DND-41 (cell line): ENCODE data around the gene PCDHB8.
A peak's percentile ranks its signal among the peaks of the same experiment; 100 is the strongest.
"Not testable (repeated sequence)": the region's sequence is repeated elsewhere in the genome, so short reads cannot be mapped to it uniquely, and the experiment has no call there.

ENCODE experiments used
- ATAC-seq: fragments of 200-7000 bp; cut with Tn5 transposase; 3 replicates; pipeline ENCODE4 v1.9.1; 2021; ENCODE audit warnings: low read depth; ENCODE audit not compliant: insufficient read depth
- DNase-seq: peaks from one replicate; pipeline ENCODE4 v3.0.0-alpha.2; 2020
- H2AFZ ChIP-seq: 2 replicates; pipeline ENCODE4 v1.6.0; 2012; ENCODE audit warnings: low read depth, low read length
- H3K27ac ChIP-seq: 2 replicates; pipeline ENCODE4 v1.5.1; 2012; ENCODE audit warnings: low read length, inconsistent platforms
- H3K27me3 ChIP-seq: fragments of 200-600 bp; sonication (generic); 2 replicates; pipeline ENCODE4 v1.6.0; 2012; ENCODE audit warnings: low read length, mild to moderate bottlenecking, inconsistent platforms; ENCODE audit not compliant: insufficient read depth, poor library complexity
- H3K36me3 ChIP-seq: 2 replicates; pipeline ENCODE4 v1.5.1; 2012; ENCODE audit warnings: low read length, inconsistent platforms; ENCODE audit not compliant: insufficient read depth
- H3K4me1 ChIP-seq: 2 replicates; pipeline ENCODE4 v1.5.1; 2012; ENCODE audit warnings: mild to moderate bottlenecking, low read length; ENCODE audit not compliant: insufficient read depth
- H3K4me2 ChIP-seq: 2 replicates; pipeline ENCODE4 v1.6.0; 2012; ENCODE audit warnings: mild to moderate bottlenecking, moderate library complexity, low read length, inconsistent platforms; ENCODE audit not compliant: insufficient read depth
- H3K4me3 ChIP-seq, 2 experiments: fragments of 200-600 bp in 1 of 2; shearing (Covaris generic) in 1 of 2; 2 replicates each; pipeline ENCODE4 v1.5.1; 2012 to 2016; ENCODE audit warnings: inconsistent platforms in 2 of 2, low read length in 2 of 2, mild to moderate bottlenecking in 2 of 2, low read depth in 1 of 2, moderate library complexity in 1 of 2
- H3K79me2 ChIP-seq: 2 replicates; pipeline ENCODE4 v1.6.0; 2012; ENCODE audit warnings: low read length, inconsistent platforms; ENCODE audit not compliant: insufficient read depth
- H3K9ac ChIP-seq: 2 replicates; pipeline ENCODE4 v1.6.0; 2012; ENCODE audit warnings: low read depth, mild to moderate bottlenecking, inconsistent platforms, low read length, moderate library complexity
- H3K9me3 ChIP-seq: 2 replicates; pipeline ENCODE4 v1.5.1; 2012; ENCODE audit warnings: low read length, moderate library complexity, mild to moderate bottlenecking, inconsistent platforms; ENCODE audit not compliant: insufficient read depth, severe bottlenecking
- H4K20me1 ChIP-seq: 2 replicates; pipeline ENCODE4 v1.6.0; 2012; ENCODE audit warnings: low read length; ENCODE audit not compliant: insufficient read depth
- CTCF ChIP-seq: IDR thresholded peaks from 2 replicates; pipeline ENCODE4 v1.5.1; 2012; ENCODE audit warnings: borderline replicate concordance, low read length, moderate library complexity, mild to moderate bottlenecking; ENCODE audit not compliant: poor library complexity, severe bottlenecking; ENCODE audit errors: extremely low read depth
- EZH2 ChIP-seq: IDR thresholded peaks from 3 replicates; pipeline ENCODE4 v1.6.1; 2012; ENCODE audit warnings: borderline replicate concordance, low read depth, mild to moderate bottlenecking, moderate library complexity, low read length, inconsistent platforms; ENCODE audit not compliant: severe bottlenecking

Gene PCDHB8

GRCh38 chr5:141182248-141182647 lies 4.7 kb downstream of the PCDHB8 start, which contains the start of gene PCDHB16:
PCDHB16 (plus strand) TSS chr5:141182387; CDS start chr5:141182560, 173 bp downstream.
- Histone ChIP-seq H3K9me3 (no peaks in the 10 kb centered on the region), H3K27ac (no peak within 1 kb of the TSS), H3K27me3 (no peaks in the 10 kb centered on the region), H3K9ac (no peak within 1 kb of the TSS), H3K4me1 (no peaks in the 10 kb centered on the region), H4K20me1 (no peaks in the 10 kb centered on the region), H3K36me3 (no peaks in the 10 kb centered on the region), H2AFZ (no peak within 1 kb of the TSS), H3K79me2 (no peaks in the 10 kb centered on the region), H3K4me2 (no peak within 1 kb of the TSS), H3K4me3 (no peak within 1 kb of the TSS)
- TF ChIP-seq EZH2 = no peak
- TF ChIP-seq CTCF = no peak
- ATAC-seq (no peak), DNase-seq (no peak)

DNA sequence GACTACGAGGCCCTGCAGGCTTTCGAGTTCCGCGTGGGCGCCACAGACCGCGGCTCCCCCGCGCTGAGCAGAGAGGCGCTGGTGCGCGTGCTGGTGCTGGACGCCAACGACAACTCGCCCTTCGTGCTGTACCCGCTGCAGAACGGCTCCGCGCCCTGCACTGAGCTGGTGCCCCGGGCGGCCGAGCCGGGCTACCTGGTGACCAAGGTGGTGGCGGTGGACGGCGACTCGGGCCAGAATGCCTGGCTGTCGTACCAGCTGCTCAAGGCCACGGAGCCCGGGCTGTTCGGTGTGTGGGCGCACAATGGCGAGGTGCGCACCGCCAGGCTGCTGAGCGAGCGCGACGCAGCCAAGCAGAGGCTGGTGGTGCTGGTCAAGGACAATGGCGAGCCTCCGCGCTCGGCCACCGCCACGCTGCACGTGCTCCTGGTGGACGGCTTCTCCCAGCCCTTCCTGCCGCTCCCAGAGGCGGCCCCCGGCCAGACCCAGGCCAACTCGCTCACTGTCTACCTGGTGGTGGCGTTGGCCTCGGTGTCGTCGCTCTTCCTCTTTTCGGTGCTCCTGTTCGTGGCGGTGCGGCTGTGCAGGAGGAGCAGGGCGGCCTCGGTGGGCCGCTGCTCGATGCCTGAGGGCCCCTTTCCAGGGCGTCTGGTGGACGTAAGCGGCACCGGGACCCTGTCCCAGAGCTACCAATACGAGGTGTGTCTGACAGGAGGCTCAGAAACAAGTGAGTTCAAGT lies 6.7 kb downstream of the PCDHB8 start:
- H3K27me3 ChIP-seq = not testable (repeated sequence)

GRCh38 chr5:141186897-141187512 lies 9.4 kb downstream of the PCDHB8 start, which contains the start of gene PCDHB9:
PCDHB9 (plus strand) TSS chr5:141187161; CDS start chr5:141187319, 158 bp downstream.
- Histone ChIP-seq H3K27me3 (no peaks in the 10 kb centered on the region), H3K36me3 (no peaks in the 10 kb centered on the region), H2AFZ (peak within 1 kb of the TSS; percentile 39; the same call in 1 of the 2 replicates), H3K4me2 (peak within 1 kb of the TSS; percentile 33; the same call in 1 of the 2 replicates), H3K79me2 (no peaks in the 10 kb centered on the region), H3K27ac (no peak within 1 kb of the TSS), H3K9ac (no peak within 1 kb of the TSS), H3K4me1 (no peaks in the 10 kb centered on the region), H3K9me3 (no peaks in the 10 kb centered on the region), H3K4me3 (no peak within 1 kb of the TSS), H4K20me1 (no peaks in the 10 kb centered on the region)
- TF ChIP-seq EZH2 = no peak
- TF ChIP-seq CTCF = peak; percentile 68
- ATAC-seq (peak; percentile 62; the same call in 2 of the 3 replicates), DNase-seq (peak; percentile 43)

More for the DNA sequence above, 6.7 kb downstream of the PCDHB8 start:
- H3K4me1 ChIP-seq, H2AFZ ChIP-seq, H3K27ac ChIP-seq, H3K9ac ChIP-seq, ATAC-seq, H3K36me3 ChIP-seq, H4K20me1 ChIP-seq, H3K9me3 ChIP-seq, H3K4me2 ChIP-seq, DNase-seq, H3K4me3 ChIP-seq, H3K79me2 ChIP-seq: not testable (repeated sequence)

DNA sequence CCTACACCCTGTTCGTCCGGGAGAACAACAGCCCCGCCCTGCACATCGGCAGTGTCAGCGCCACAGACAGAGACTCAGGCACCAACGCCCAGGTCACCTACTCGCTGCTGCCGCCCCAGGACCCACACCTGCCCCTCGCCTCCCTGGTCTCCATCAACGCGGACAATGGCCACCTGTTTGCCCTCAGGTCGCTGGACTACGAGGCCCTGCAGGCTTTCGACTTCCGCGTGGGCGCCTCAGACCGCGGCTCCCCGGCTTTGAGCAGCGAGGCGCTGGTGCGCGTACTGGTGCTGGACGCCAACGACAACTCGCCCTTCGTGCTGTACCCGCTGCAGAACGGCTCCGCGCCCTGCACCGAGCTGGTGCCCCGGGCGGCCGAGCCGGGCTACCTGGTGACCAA lies 11.1 kb downstream of the PCDHB8 start:
- H3K4me3 ChIP-seq, DNase-seq, H4K20me1 ChIP-seq, H3K27ac ChIP-seq, H3K79me2 ChIP-seq, H3K4me1 ChIP-seq, H3K4me2 ChIP-seq, H3K27me3 ChIP-seq, ATAC-seq, H2AFZ ChIP-seq, H3K9me3 ChIP-seq, H3K9ac ChIP-seq, H3K36me3 ChIP-seq: not testable (repeated sequence)

DNA sequence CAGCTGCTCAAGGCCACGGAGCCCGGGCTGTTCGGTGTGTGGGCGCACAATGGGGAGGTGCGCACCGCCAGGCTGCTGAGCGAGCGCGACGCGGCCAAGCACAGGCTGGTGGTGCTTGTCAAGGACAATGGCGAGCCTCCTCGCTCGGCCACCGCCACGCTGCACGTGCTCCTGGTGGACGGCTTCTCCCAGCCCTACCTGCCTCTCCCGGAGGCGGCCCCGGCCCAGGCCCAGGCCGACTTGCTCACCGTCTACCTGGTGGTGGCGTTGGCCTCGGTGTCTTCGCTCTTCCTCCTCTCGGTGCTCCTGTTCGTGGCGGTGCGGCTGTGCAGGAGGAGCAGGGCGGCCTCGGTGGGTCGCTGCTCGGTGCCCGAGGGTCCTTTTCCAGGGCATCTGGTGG lies 11.5 kb downstream of the PCDHB8 start:
- DNase-seq, H4K20me1 ChIP-seq, H3K9me3 ChIP-seq, H3K36me3 ChIP-seq, ATAC-seq, H3K27ac ChIP-seq, H3K4me1 ChIP-seq, H2AFZ ChIP-seq, H3K79me2 ChIP-seq, H3K4me3 ChIP-seq, H3K9ac ChIP-seq, H3K27me3 ChIP-seq, H3K4me2 ChIP-seq: not testable (repeated sequence)
